ENCODE data around the gene NPHP3.

GRCh38 chr3:132690040-132690439 lies 32.2 kb downstream of the NPHP3 start:
- TF ChIP-seq, protein P1, sequence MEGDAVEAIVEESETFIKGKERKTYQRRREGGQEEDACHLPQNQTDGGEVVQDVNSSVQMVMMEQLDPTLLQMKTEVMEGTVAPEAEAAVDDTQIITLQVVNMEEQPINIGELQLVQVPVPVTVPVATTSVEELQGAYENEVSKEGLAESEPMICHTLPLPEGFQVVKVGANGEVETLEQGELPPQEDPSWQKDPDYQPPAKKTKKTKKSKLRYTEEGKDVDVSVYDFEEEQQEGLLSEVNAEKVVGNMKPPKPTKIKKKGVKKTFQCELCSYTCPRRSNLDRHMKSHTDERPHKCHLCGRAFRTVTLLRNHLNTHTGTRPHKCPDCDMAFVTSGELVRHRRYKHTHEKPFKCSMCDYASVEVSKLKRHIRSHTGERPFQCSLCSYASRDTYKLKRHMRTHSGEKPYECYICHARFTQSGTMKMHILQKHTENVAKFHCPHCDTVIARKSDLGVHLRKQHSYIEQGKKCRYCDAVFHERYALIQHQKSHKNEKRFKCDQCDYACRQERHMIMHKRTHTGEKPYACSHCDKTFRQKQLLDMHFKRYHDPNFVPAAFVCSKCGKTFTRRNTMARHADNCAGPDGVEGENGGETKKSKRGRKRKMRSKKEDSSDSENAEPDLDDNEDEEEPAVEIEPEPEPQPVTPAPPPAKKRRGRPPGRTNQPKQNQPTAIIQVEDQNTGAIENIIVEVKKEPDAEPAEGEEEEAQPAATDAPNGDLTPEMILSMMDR (IDR thresholded peaks at IDR 0.05) = no peak
- TF ChIP-seq POLR2A (IDR thresholded peaks at IDR 0.05) = no peak

Data from testis (tissue), 2 donors.